GM18951 (cell line): ENCODE data around the gene MEN1.
"Not testable (repeated sequence)": the region's sequence is repeated elsewhere in the genome, so short reads cannot be mapped to it uniquely, and the experiment has no call there.

Experiments
- POLR2A ChIP-seq: IDR thresholded peaks from 4 replicates; pipeline ENCODE4 v1.6.1; 2011; ENCODE audit warnings: mild to moderate bottlenecking; ENCODE audit not compliant: insufficient read length, insufficient read depth; ENCODE audit errors: extremely low read depth
- in situ Hi-C: fragments of 300-500 bp; cut with MboI; formaldehyde crosslinking; loops from one replicate; pipeline ENCODE4 v1.12.0; 2022; ENCODE audit warnings: low sequenced_read_pairs, mixed read lengths, inconsistent platforms; ENCODE audit not compliant: unreplicated experiment

Gene MEN1

GRCh38 chr11:64832467-64833197 lies 22.3 kb upstream of the MEN1 start:
- in situ Hi-C loops: no loop called here
- TF ChIP-seq POLR2A: no peak

GRCh38 chr11:64831411-64831891 lies 21.1 kb upstream of the MEN1 start:
- no peak for TF ChIP-seq POLR2A
- in situ Hi-C loops: no loop called here

GRCh38 chr11:64829536-64830251 lies 19.3 kb upstream of the MEN1 start:
- TF ChIP-seq POLR2A: no peak
- in situ Hi-C loops: no loop called here

GRCh38 chr11:64827451-64827839 lies 17.1 kb upstream of the MEN1 start:
- no peak for TF ChIP-seq POLR2A
- in situ Hi-C loops: no loop called here

- no peak for TF ChIP-seq POLR2A
- in situ Hi-C loops: no loop called here
Observed at GRCh38 chr11:64826578-64827450, 16.5 kb upstream of the MEN1 start.

GRCh38 chr11:64826062-64826461 lies 15.7 kb upstream of the MEN1 start:
- TF ChIP-seq POLR2A: no peak
- in situ Hi-C loops: no loop called here

GRCh38 chr11:64823568-64824119 lies 13.3 kb upstream of the MEN1 start:
- TF ChIP-seq POLR2A: no peak
- in situ Hi-C loops: no loop called here

GRCh38 chr11:64817476-64817875 lies 7.1 kb upstream of the MEN1 start:
- in situ Hi-C loops: no loop called here

GRCh38 chr11:64815433-64815832 lies 5.1 kb upstream of the MEN1 start:
- in situ Hi-C loops: not testable (repeated sequence)

More at GRCh38 chr11:64817476-64817875, 7.1 kb upstream of the MEN1 start:
- TF ChIP-seq POLR2A: no peak

GRCh38 chr11:64814712-64815187 lies 4.4 kb upstream of the MEN1 start:
- in situ Hi-C loops: no loop called here

GRCh38 chr11:64813826-64814225 lies 3.5 kb upstream of the MEN1 start:
- no peak for TF ChIP-seq POLR2A
- in situ Hi-C loops: no loop called here

More at GRCh38 chr11:64814712-64815187, 4.4 kb upstream of the MEN1 start:
- TF ChIP-seq POLR2A: no peak

- no peak for TF ChIP-seq POLR2A
- in situ Hi-C loops: no loop called here
Observed at GRCh38 chr11:64810891-64811272, 531 bp upstream of the MEN1 start.

- in situ Hi-C loops: no loop called here
- TF ChIP-seq POLR2A: no peak
Observed at GRCh38 chr11:64809781-64810241, 540 bp downstream of the MEN1 start.
